Measurements from ENCODE around the gene CLMN.
"Not testable (repeated sequence)": the region's sequence is repeated elsewhere in the genome, so short reads cannot be mapped to it uniquely, and the experiment has no call there.

The CLMN gene

GRCh38 chr14:95288672-95289322 lies 30.9 kb downstream of the CLMN start:
- no peak overlapping the region for H3K4me3 ChIP-seq (ENCODE audit: low read length)
- TF ChIP-seq CTCF (conservative IDR thresholded peaks at IDR 0.05; ENCODE audit: low read depth, low read length), result no peak
- no peak for DNase-seq (ENCODE audit: low read depth)

GRCh38 chr14:95287176-95287754 lies 32.4 kb downstream of the CLMN start:
- no peak for TF ChIP-seq CTCF (conservative IDR thresholded peaks at IDR 0.05; ENCODE audit: low read depth, low read length)
- no peak for DNase-seq (ENCODE audit: low read depth)

GRCh38 chr14:95286645-95287044 lies 33.1 kb downstream of the CLMN start:
- no peak for DNase-seq (ENCODE audit: low read depth)
- TF ChIP-seq CTCF (conservative IDR thresholded peaks at IDR 0.05; ENCODE audit: low read depth, low read length), result no peak
- no peak overlapping the region for H3K4me3 ChIP-seq (ENCODE audit: low read length)

More at GRCh38 chr14:95287176-95287754, 32.4 kb downstream of the CLMN start:
- no peak overlapping the region for H3K4me3 ChIP-seq (ENCODE audit: low read length)

GRCh38 chr14:95285566-95285965 lies 34.1 kb downstream of the CLMN start:
- no peak overlapping the region for H3K4me3 ChIP-seq (ENCODE audit: low read length)
- no peak for DNase-seq (ENCODE audit: low read depth)
- no peak for TF ChIP-seq CTCF (conservative IDR thresholded peaks at IDR 0.05; ENCODE audit: low read depth, low read length)

- not testable (repeated sequence) for H3K4me3 ChIP-seq (ENCODE audit: low read length); DNase-seq (ENCODE audit: low read depth)
These were observed 35.9 kb downstream of the CLMN start for GRCh38 chr14:95283802-95284201.

- not testable (repeated sequence) for H3K4me3 ChIP-seq (ENCODE audit: low read length); DNase-seq (ENCODE audit: low read depth)
These were observed 36.7 kb downstream of the CLMN start for GRCh38 chr14:95282986-95283380.

GRCh38 chr14:95282354-95282985 lies 37.2 kb downstream of the CLMN start:
- DNase-seq (ENCODE audit: low read depth), result no peak
- no peak overlapping the region for H3K4me3 ChIP-seq (ENCODE audit: low read length)
- TF ChIP-seq CTCF (conservative IDR thresholded peaks at IDR 0.05; ENCODE audit: low read depth, low read length), result no peak

GRCh38 chr14:95281560-95282176 lies 38.0 kb downstream of the CLMN start:
- TF ChIP-seq CTCF (conservative IDR thresholded peaks at IDR 0.05; ENCODE audit: low read depth, low read length), result no peak
- no peak overlapping the region for H3K4me3 ChIP-seq (ENCODE audit: low read length)
- DNase-seq (ENCODE audit: low read depth), result no peak
